ENCODE results near the gene CRY2. TPM values are rescaled to one million over a fixed set of nuclear protein-coding genes. Genes with fewer than 3 reads are reported as not detected.

CRY2 gene
- total RNA-seq, 2 experiments from 2014 or later, result 248 TPM

DNA sequence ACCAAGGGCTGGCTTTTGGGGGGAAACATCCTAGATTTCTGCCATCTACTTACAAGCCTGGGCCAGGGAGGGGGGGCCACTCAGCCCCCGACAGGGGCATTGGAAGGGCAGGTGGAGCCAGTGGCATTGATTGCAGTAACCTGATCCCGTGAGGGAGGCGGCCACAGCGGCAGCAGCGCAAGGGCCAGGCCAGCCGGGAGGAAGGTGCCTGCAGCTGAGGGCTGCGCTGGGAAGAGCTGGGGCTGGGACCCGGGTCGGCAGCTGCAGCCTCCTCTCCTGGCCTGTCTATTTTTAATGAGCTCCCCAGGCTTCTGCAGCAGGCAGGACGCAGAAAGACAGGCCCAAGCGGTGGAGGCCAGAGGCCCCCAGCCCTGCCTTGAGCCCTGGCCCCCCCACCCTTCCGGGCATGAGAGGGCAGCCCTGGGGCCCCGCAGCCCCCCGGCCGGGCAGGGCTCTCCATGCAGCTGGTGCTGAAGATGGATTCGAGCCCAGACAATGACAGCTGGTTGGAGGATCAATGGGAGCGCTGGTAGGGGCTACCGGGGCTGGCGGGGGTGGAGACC lies 49.2 kb downstream of the CRY2 start:
- no peak overlapping the region for H3K4me3 Mint-ChIP-seq
- no peak overlapping the region for H3K27ac ChIP-seq (ENCODE audit: low read depth in 1 of 2, low read length in 2 of 2)
- no peak for DNase-seq
- no peaks in the 10 kb centered on the region for H3K36me3 ChIP-seq (ENCODE audit: insufficient read depth, low read length)
- H3K4me1 ChIP-seq (ENCODE audit: insufficient read depth, low read length), result peaks cover 17% of the 10 kb centered on the region
- H3K9me3 Mint-ChIP-seq, result no peaks in the 10 kb centered on the region
- no peak for ATAC-seq (ENCODE audit: poor library complexity)
- peaks cover 13% of the 10 kb centered on the region for H3K4me1 Mint-ChIP-seq (ENCODE audit: low read depth)
- H3K9me3 ChIP-seq (ENCODE audit: control insufficient read depth in 1 of 2, insufficient read depth in 1 of 2, low read length in 2 of 2), result peaks cover 0 to 12% of the 10 kb centered on the region in 2 experiments
- ChIA-PET POLR2A (no interaction called here), CTCF (interaction anchor here (1.1 kb wide), 1 partner anchor 55 kb away, joined by 3 read pairs; no protein-coding TSS in a partner anchor)
- H3K27ac Mint-ChIP-seq, result no peak overlapping the region
- no peak for TF ChIP-seq CTCF (IDR thresholded peaks at IDR 0.05)
- no peaks in the 10 kb centered on the region for H3K36me3 Mint-ChIP-seq (ENCODE audit: low read depth)
- H3K27me3 ChIP-seq (ENCODE audit: control insufficient read depth in 1 of 2, insufficient read depth in 2 of 2, low read length in 2 of 2), result peaks cover 45 to 62% of the 10 kb centered on the region in 2 experiments
- intact Hi-C loops (cut with DNase I, micrococcal nuclease), result no loop called here
- no peak overlapping the region for H3K4me3 ChIP-seq (ENCODE audit: low read length)
- peaks cover 65% of the 10 kb centered on the region for H3K27me3 Mint-ChIP-seq

DNA sequence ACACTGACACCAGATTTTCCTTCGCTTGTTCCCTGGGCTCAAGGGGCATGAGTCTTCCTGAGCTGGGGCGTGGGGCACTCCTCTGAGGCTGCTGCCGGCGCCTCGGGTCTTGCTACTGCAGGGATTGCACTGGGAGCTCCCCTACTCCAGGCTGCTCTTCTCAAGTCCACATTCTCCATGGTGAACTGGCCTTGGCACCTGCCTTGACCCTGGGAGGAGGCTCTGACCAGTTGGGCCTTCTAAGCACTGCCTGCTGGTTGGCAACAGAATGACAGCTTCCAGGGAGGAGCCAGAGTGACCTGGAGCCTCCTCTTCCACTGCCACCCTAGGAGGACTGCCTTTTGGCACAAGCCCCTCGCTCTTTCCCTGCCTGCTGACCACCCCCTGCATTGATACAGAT lies 50.3 kb downstream of the CRY2 start:
- no peak overlapping the region for H3K27ac ChIP-seq (ENCODE audit: low read depth in 1 of 2, low read length in 2 of 2)
- H3K27me3 Mint-ChIP-seq, result peaks cover 65% of the 10 kb centered on the region

DNA sequence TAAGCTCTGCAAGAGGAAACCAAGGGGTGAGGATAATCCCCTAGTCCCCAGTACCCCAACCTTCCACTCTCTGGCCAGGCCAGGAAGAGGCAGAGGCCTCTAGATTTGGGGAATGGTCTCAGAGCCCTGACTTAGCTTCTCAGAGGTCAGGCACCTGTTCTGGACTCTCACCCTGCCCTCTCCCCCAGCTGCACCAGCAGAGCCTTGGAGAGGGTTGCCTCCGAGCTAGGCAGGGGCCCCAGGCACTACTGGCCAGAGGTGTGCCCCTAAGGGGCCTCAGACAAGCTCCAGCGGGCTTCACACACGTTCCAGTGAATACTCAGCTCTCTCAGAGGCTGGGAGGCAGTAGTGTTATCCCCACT lies 51.8 kb downstream of the CRY2 start:
- POLR2A ChIA-PET, result interaction anchor here (0.9 to 1.9 kb wide), 2 partner anchors 19 to 52 kb away, joined by 3 to 10 read pairs; partner anchors contain the start of genes CRY2 and PEX16
- peaks cover 0 to 12% of the 10 kb centered on the region in 2 experiments for H3K9me3 ChIP-seq (ENCODE audit: control insufficient read depth in 1 of 2, insufficient read depth in 1 of 2, low read length in 2 of 2)
- Mint-ChIP-seq H3K4me1 (ENCODE audit: low read depth) (peaks cover 13% of the 10 kb centered on the region), H3K4me3 (peak overlapping the region; percentile 45), H3K9me3 (no peaks in the 10 kb centered on the region), H3K27me3 (peaks cover 59% of the 10 kb centered on the region), H3K36me3 (ENCODE audit: low read depth) (no peaks in the 10 kb centered on the region), H3K27ac (no peak overlapping the region)
- CTCF ChIA-PET, result no interaction called here
- DNase-seq, result no peak
- ATAC-seq (ENCODE audit: poor library complexity), result no peak
- H3K4me1 ChIP-seq (ENCODE audit: insufficient read depth, low read length), result peaks cover 17% of the 10 kb centered on the region
- peak overlapping the region; percentile 34 for H3K4me3 ChIP-seq (ENCODE audit: low read length)
- H3K27me3 ChIP-seq (ENCODE audit: control insufficient read depth in 1 of 2, insufficient read depth in 2 of 2, low read length in 2 of 2), result peaks cover 45 to 59% of the 10 kb centered on the region in 2 experiments
- H3K36me3 ChIP-seq (ENCODE audit: insufficient read depth, low read length), result no peaks in the 10 kb centered on the region
- no peak overlapping the region for H3K27ac ChIP-seq (ENCODE audit: low read depth in 1 of 2, low read length in 2 of 2)
- intact Hi-C loops (cut with DNase I, micrococcal nuclease), result no loop called here
- TF ChIP-seq CTCF (IDR thresholded peaks at IDR 0.05), result no peak

More for the DNA sequence above, 50.3 kb downstream of the CRY2 start:
- H3K27me3 ChIP-seq (ENCODE audit: control insufficient read depth in 1 of 2, insufficient read depth in 2 of 2, low read length in 2 of 2), result peaks cover 45 to 62% of the 10 kb centered on the region in 2 experiments
- ChIA-PET POLR2A (no interaction called here), CTCF (no interaction called here)
- no peak for DNase-seq
- Mint-ChIP-seq H3K4me1 (ENCODE audit: low read depth) (peaks cover 13% of the 10 kb centered on the region), H3K9me3 (no peaks in the 10 kb centered on the region), H3K4me3 (no peak overlapping the region), H3K36me3 (ENCODE audit: low read depth) (no peaks in the 10 kb centered on the region), H3K27ac (no peak overlapping the region)
- intact Hi-C loops (cut with DNase I, micrococcal nuclease), result no loop called here
- ATAC-seq (ENCODE audit: poor library complexity), result no peak
- H3K4me1 ChIP-seq (ENCODE audit: insufficient read depth, low read length), result peaks cover 17% of the 10 kb centered on the region
- H3K9me3 ChIP-seq (ENCODE audit: control insufficient read depth in 1 of 2, insufficient read depth in 1 of 2, low read length in 2 of 2), result peaks cover 0 to 12% of the 10 kb centered on the region in 2 experiments
- no peaks in the 10 kb centered on the region for H3K36me3 ChIP-seq (ENCODE audit: insufficient read depth, low read length)
- TF ChIP-seq CTCF (IDR thresholded peaks at IDR 0.05), result no peak
- H3K4me3 ChIP-seq (ENCODE audit: low read length), result no peak overlapping the region

Data from CD4-positive, alpha-beta T cell (primary cell).